Keratinocyte (primary cell): ENCODE measurements around the gene EPHB6. TPM values are rescaled to one million over a fixed set of nuclear protein-coding genes. Genes with fewer than 3 reads are reported as not detected.

Source experiments
- DNase-seq: peaks from one replicate; pipeline ENCODE4 v3.0.0-alpha.2; 2011; ENCODE audit warnings: low read depth, missing footprints, low spot score
- FAIRE-seq: peaks from 2 replicates; lab custom pipeline; 2011; peaks lifted over from hg19 to GRCh38; lab: Jason Lieb, UNC
- H2AFZ ChIP-seq: 2 replicates; pipeline ENCODE4 v1.6.0; 2012; ENCODE audit warnings: low read length, control low read depth, inconsistent platforms; ENCODE audit not compliant: control insufficient read depth
- H3K27ac ChIP-seq: 2 replicates; pipeline ENCODE4 v1.5.1; 2011; ENCODE audit warnings: low read length; ENCODE audit not compliant: control insufficient read depth, insufficient read depth
- H3K27me3 ChIP-seq: 3 replicates; pipeline ENCODE4 v1.6.0; 2011; ENCODE audit warnings: low read length; ENCODE audit not compliant: control insufficient read depth, insufficient read depth; ENCODE audit errors: extremely low read depth
- H3K36me3 ChIP-seq, 2 experiments: 2 replicates in 1 of 2; 3 replicates in 1 of 2; pipeline ENCODE4 v1.5.1; 2011; ENCODE audit warnings: low read length in 2 of 2, mild to moderate bottlenecking in 1 of 2; ENCODE audit not compliant: control insufficient read depth in 2 of 2, insufficient read depth in 2 of 2; ENCODE audit errors: extremely low read depth in 1 of 2
- H3K4me1 ChIP-seq: 3 replicates; pipeline ENCODE4 v1.5.1; 2011; ENCODE audit warnings: low read length; ENCODE audit not compliant: control insufficient read depth, insufficient read depth; ENCODE audit errors: extremely low read depth
- H3K4me2 ChIP-seq: 3 replicates; pipeline ENCODE4 v1.6.0; 2011; ENCODE audit warnings: low read depth, low read length; ENCODE audit not compliant: control insufficient read depth, insufficient read depth; ENCODE audit errors: extremely low read depth
- H3K4me3 ChIP-seq, 3 experiments: fragments of 200-600 bp in 1 of 3; sonication (generic) in 1 of 3; 2 replicates in 2 of 3; 3 replicates in 1 of 3; pipeline ENCODE4 v1.5.1; 2011 to 2016; ENCODE audit warnings: low read length in 3 of 3, mild to moderate bottlenecking in 3 of 3, control low read depth in 2 of 3, inconsistent platforms in 1 of 3, low read depth in 1 of 3, mixed read lengths in 1 of 3, mixed run types in 1 of 3, moderate library complexity in 1 of 3; ENCODE audit not compliant: control insufficient read depth in 2 of 3, insufficient read depth in 2 of 3; ENCODE audit errors: extremely low read depth in 1 of 3
- H3K79me2 ChIP-seq: 2 replicates; pipeline ENCODE4 v1.6.0; 2012; ENCODE audit warnings: low read length; ENCODE audit not compliant: control insufficient read depth, insufficient read depth
- H3K9ac ChIP-seq: 3 replicates; pipeline ENCODE4 v1.6.0; 2011; ENCODE audit warnings: low read length; ENCODE audit not compliant: control insufficient read depth, insufficient read depth; ENCODE audit errors: extremely low read depth
- H3K9me1 ChIP-seq: 3 replicates; pipeline ENCODE4 v1.6.0; 2011; ENCODE audit warnings: low read length; ENCODE audit not compliant: control insufficient read depth, insufficient read depth; ENCODE audit errors: extremely low read depth
- H3K9me3 ChIP-seq: 2 replicates; pipeline ENCODE4 v1.5.1; 2012; ENCODE audit warnings: low read depth, low read length; ENCODE audit not compliant: control insufficient read depth
- H4K20me1 ChIP-seq: 3 replicates; pipeline ENCODE4 v1.6.0; 2011; ENCODE audit warnings: low read length; ENCODE audit not compliant: control insufficient read depth, insufficient read depth; ENCODE audit errors: extremely low read depth
- EZH2 ChIP-seq: IDR thresholded peaks from one replicate; pipeline ENCODE4 v1.6.1; 2012; ENCODE audit warnings: inconsistent platforms, mild to moderate bottlenecking, low read length, moderate library complexity
- dilution Hi-C: fragments of 300-500 bp; cut with MboI; formaldehyde crosslinking; loops from one replicate; pipeline ENCODE4 v1.7.0; 2020; ENCODE audit warnings: low sequenced_read_pairs; ENCODE audit not compliant: extremely low pct_ligation_motif_present
- polyA plus RNA-seq, 5 experiments: library from polyadenylated mRNA; depleted of rRNA in 3 of 5; stranded (reverse) in 3 of 5; stranded (forward) in 1 of 5; unstranded in 1 of 5; fragments of >200 nt; gene quantifications; 1 replicate in 1 of 5; 2 replicates in 3 of 5; 3 replicates in 1 of 5; pipeline versions ENCODE4 v1.2.1 to v1.2.3, GENCODE V29; 2011 to 2012; ENCODE audit warnings: missing spikeins in 2 of 5, low read depth in 1 of 5, low replicate concordance in 1 of 5
- TF ChIP-seq, protein P1 (sequence below), 3 experiments: IDR thresholded peaks in 1 of 3; conservative IDR thresholded peaks in 1 of 3; optimal IDR thresholded peaks in 1 of 3; 2 replicates in 2 of 3; 3 replicates in 1 of 3; pipeline versions ENCODE3 to v1.5.1; 2011; ENCODE audit warnings: low read length in 3 of 3, mild to moderate bottlenecking in 3 of 3, moderate library complexity in 2 of 3, control low read depth in 1 of 3, inconsistent platforms in 1 of 3; ENCODE audit not compliant: insufficient read depth in 2 of 3; ENCODE audit errors: extremely low read depth in 1 of 3

The EPHB6 gene
- polyA plus RNA-seq, 1 donor (not counting 4 experiments of a cell fraction or from before 2014, with no cell fraction given) = 1.9 TPM

DNA sequence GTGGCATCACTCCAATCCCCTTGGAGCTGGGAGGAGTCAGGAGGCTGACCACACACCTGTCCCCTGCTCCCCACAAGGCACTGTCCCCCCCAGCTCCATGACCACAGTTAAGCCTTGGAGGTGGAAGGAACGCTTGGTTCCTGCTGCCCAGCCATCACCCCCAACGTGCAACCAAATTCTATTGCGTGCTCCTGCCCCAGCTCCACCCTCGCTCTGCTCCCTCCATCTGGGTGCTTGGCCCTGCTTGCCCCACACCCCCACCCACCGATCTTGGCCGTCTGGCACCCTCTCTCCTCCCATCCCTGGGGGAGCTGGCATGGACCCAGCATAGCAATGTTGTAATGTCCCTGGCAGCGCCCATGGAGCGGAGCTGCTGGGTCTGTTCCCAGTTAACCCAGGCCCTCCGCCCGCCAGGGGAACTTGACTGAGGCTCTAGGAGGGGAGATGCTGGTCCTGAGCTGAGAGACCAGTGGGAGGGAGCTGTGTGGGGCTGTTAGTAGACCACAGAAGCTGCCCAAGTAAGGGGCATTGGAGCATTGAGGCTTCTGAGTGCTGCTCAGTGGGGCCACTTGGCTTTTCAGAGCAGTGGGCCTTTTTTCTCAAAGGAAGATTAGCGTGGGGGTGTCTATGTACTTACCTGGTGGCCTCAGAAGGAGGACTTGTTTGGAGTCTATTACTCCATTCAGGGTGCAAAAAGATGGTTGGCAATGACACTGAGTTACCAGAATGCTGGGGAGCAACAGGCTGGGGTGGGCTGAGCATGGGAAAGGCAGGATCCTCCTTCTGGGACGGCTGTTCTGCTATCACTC is 1.1 kb downstream of the EPHB6 start:
- Histone ChIP-seq H3K27ac (no peak overlapping the region), H3K4me1 (peaks cover 14% of the 10 kb centered on the region), H3K4me2 (no peak overlapping the region), H2AFZ (no peak overlapping the region), H3K27me3 (peaks cover 10% of the 10 kb centered on the region), H3K9me1 (no peaks in the 10 kb centered on the region), H3K9me3 (no peaks in the 10 kb centered on the region), H3K4me3 (no peak overlapping the region), H3K36me3 (no peaks in the 10 kb centered on the region), H3K9ac (no peak overlapping the region), H3K79me2 (no peaks in the 10 kb centered on the region), H4K20me1 (no peaks in the 10 kb centered on the region)
- dilution Hi-C loops = no loop called here
- DNase-seq (no peak), FAIRE-seq (no peak)
- no peak for TF ChIP-seq EZH2
- TF ChIP-seq, protein P1, sequence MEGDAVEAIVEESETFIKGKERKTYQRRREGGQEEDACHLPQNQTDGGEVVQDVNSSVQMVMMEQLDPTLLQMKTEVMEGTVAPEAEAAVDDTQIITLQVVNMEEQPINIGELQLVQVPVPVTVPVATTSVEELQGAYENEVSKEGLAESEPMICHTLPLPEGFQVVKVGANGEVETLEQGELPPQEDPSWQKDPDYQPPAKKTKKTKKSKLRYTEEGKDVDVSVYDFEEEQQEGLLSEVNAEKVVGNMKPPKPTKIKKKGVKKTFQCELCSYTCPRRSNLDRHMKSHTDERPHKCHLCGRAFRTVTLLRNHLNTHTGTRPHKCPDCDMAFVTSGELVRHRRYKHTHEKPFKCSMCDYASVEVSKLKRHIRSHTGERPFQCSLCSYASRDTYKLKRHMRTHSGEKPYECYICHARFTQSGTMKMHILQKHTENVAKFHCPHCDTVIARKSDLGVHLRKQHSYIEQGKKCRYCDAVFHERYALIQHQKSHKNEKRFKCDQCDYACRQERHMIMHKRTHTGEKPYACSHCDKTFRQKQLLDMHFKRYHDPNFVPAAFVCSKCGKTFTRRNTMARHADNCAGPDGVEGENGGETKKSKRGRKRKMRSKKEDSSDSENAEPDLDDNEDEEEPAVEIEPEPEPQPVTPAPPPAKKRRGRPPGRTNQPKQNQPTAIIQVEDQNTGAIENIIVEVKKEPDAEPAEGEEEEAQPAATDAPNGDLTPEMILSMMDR (optimal IDR thresholded peaks at IDR 0.05 in 1 of 3, IDR thresholded peaks at IDR 0.05 in 1 of 3, conservative IDR thresholded peaks at IDR 0.05 in 1 of 3; ENCODE audit: extremely low read depth in 1 of 3, insufficient read depth in 2 of 3, low read length in 3 of 3) = no peak

DNA sequence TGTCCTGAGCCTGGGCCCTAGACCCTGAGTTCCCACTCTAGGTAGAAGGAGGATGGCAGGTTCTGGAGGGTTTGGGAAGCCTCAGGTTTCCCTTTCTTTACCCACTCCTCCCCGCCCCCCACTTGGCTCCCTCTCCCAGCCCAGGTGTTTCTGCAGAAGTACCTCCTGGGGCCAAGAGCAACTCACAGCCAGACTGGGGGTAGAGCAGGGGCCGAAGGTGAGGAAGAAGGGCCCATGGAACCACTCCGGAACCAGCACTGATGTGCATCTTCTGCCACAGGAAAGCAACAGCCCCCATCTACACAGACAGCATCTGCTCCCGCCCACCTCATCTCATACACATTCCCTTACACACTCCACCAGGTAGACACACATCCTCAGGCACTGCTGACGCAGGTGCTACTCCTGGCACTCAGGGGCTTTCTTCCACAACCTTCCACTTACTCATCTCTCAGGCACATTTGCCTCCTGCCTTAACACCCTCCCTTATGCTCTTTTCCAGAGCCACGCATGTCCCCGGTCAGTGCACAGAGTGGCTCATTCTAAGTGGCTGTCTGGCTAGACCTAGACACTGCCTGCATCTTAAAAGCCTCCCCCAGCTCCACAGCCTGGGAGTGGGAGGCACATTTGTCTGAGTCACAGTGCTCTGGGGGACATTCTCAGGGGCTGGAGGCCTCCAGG is 1.8 kb downstream of the EPHB6 start:
- no peak overlapping the region for H3K4me3 ChIP-seq
- no peak for FAIRE-seq
- no peaks in the 10 kb centered on the region for H3K79me2 ChIP-seq
- peaks cover 14% of the 10 kb centered on the region for H3K4me1 ChIP-seq
- H3K36me3 ChIP-seq = no peaks in the 10 kb centered on the region
- peaks cover 10% of the 10 kb centered on the region for H3K27me3 ChIP-seq
- no peak overlapping the region for H3K27ac ChIP-seq
- no peaks in the 10 kb centered on the region for H3K9me1 ChIP-seq
- no peaks in the 10 kb centered on the region for H3K9me3 ChIP-seq
- DNase-seq = no peak
- dilution Hi-C loops = no loop called here
- TF ChIP-seq, protein P1 (optimal IDR thresholded peaks at IDR 0.05 in 1 of 3, IDR thresholded peaks at IDR 0.05 in 1 of 3, conservative IDR thresholded peaks at IDR 0.05 in 1 of 3; ENCODE audit: extremely low read depth in 1 of 3, insufficient read depth in 2 of 3, low read length in 3 of 3) = no peak
- no peak for TF ChIP-seq EZH2
- no peak overlapping the region for H2AFZ ChIP-seq
- no peak overlapping the region for H3K4me2 ChIP-seq
- H4K20me1 ChIP-seq = no peaks in the 10 kb centered on the region
- no peak overlapping the region for H3K9ac ChIP-seq
